SK-N-SH treated with all-trans-retinoic acid at 6 μM for 48 hours (cell line): Measurements from ENCODE around the gene AFF1.

Experiments used
- TCF4 ChIP-seq: fragments of 250-450 bp; sonication (Bioruptor Pico); IDR thresholded peaks from 2 replicates; pipeline ENCODE4 v1.8.0; 2021; ENCODE audit warnings: mild to moderate bottlenecking, moderate library complexity, borderline replicate concordance
- ZFP3 ChIP-seq: fragments of 250-450 bp; sonication (Bioruptor Pico); IDR thresholded peaks from 2 replicates; pipeline ENCODE4 v1.5.0; 2020; ENCODE audit warnings: mild to moderate bottlenecking, moderate library complexity
- TF ChIP-seq, protein P1 (sequence below): fragments of 250-450 bp; sonication (Bioruptor Pico); IDR thresholded peaks from 2 replicates; pipeline ENCODE4 v1.8.0; 2021; ENCODE audit warnings: low read depth, mild to moderate bottlenecking, moderate library complexity, borderline replicate concordance
- TF ChIP-seq, protein P2 (sequence below): fragments of 250-450 bp; sonication (Bioruptor Pico); IDR thresholded peaks from 2 replicates; pipeline ENCODE4 v1.8.0; 2020; ENCODE audit warnings: mild to moderate bottlenecking, moderate library complexity, borderline replicate concordance
- TF ChIP-seq, protein P3 (sequence below): fragments of 250-450 bp; sonication (Bioruptor Pico); IDR thresholded peaks from 2 replicates; pipeline ENCODE4 v1.5.1; 2020; ENCODE audit warnings: low read depth, mild to moderate bottlenecking, moderate library complexity

DNA sequence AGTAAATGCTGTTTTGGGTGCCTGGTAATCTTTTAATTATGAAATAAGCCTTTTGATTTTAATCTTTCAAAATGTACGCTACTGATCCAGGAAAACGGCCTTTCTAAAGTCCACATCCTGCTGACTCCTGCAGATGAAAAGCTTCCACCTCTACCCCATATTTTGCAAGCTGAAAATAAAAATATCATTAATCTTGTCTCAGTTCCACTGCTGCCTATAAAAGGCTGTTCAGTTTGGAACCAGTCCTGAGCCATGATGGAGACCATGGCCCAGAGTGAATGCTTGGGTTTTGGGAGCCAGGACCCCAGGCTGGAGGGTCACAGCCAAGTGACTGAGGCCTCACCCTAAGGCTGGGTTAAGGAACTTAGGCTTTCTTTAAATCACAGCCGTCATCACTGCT, 110.8 kb downstream of the AFF1 start:
- TF ChIP-seq ZFP3 (CRISPR knock-in tag) (no peak), TCF4 (CRISPR knock-in tag) (no peak)
- TF ChIP-seq, protein P1, sequence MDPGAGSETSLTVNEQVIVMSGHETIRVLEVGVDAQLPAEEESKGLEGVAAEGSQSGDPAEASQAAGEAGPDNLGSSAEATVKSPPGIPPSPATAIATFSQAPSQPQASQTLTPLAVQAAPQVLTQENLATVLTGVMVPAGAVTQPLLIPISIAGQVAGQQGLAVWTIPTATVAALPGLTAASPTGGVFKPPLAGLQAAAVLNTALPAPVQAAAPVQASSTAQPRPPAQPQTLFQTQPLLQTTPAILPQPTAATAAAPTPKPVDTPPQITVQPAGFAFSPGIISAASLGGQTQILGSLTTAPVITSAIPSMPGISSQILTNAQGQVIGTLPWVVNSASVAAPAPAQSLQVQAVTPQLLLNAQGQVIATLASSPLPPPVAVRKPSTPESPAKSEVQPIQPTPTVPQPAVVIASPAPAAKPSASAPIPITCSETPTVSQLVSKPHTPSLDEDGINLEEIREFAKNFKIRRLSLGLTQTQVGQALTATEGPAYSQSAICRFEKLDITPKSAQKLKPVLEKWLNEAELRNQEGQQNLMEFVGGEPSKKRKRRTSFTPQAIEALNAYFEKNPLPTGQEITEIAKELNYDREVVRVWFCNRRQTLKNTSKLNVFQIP (CRISPR knock-in tag): no peak
- TF ChIP-seq, protein P2, sequence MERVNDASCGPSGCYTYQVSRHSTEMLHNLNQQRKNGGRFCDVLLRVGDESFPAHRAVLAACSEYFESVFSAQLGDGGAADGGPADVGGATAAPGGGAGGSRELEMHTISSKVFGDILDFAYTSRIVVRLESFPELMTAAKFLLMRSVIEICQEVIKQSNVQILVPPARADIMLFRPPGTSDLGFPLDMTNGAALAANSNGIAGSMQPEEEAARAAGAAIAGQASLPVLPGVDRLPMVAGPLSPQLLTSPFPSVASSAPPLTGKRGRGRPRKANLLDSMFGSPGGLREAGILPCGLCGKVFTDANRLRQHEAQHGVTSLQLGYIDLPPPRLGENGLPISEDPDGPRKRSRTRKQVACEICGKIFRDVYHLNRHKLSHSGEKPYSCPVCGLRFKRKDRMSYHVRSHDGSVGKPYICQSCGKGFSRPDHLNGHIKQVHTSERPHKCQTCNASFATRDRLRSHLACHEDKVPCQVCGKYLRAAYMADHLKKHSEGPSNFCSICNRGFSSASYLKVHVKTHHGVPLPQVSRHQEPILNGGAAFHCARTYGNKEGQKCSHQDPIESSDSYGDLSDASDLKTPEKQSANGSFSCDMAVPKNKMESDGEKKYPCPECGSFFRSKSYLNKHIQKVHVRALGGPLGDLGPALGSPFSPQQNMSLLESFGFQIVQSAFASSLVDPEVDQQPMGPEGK (CRISPR knock-in tag): no peak
- TF ChIP-seq, protein P3, sequence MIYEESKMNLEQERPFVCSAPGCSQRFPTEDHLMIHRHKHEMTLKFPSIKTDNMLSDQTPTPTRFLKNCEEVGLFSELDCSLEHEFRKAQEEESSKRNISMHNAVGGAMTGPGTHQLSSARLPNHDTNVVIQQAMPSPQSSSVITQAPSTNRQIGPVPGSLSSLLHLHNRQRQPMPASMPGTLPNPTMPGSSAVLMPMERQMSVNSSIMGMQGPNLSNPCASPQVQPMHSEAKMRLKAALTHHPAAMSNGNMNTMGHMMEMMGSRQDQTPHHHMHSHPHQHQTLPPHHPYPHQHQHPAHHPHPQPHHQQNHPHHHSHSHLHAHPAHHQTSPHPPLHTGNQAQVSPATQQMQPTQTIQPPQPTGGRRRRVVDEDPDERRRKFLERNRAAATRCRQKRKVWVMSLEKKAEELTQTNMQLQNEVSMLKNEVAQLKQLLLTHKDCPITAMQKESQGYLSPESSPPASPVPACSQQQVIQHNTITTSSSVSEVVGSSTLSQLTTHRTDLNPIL (CRISPR knock-in tag): no peak
